Glutamatergic neuron (in vitro differentiated cells): ENCODE data around the gene CCM2. TPM values are rescaled to one million over a fixed set of nuclear protein-coding genes. Genes with fewer than 3 reads are reported as not detected.

ENCODE experiments used
- DNase-seq: peaks from one replicate; pipeline ENCODE4 v3.0.0; 2022
- H3K27ac Mint-ChIP-seq: one replicate; pipeline ENCODE4 v1.8.0; 2020; ENCODE audit warnings: mild to moderate bottlenecking, mixed read lengths, inconsistent platforms; ENCODE audit not compliant: unreplicated experiment
- H3K27me3 Mint-ChIP-seq: one replicate; pipeline ENCODE4 v1.8.0; 2020; ENCODE audit warnings: mild to moderate bottlenecking, moderate library complexity, mixed read lengths, inconsistent platforms; ENCODE audit not compliant: unreplicated experiment
- H3K36me3 Mint-ChIP-seq: one replicate; pipeline ENCODE4 v1.8.0; 2020; ENCODE audit warnings: mild to moderate bottlenecking, mixed read lengths, inconsistent platforms; ENCODE audit not compliant: unreplicated experiment
- H3K4me1 Mint-ChIP-seq: one replicate; pipeline ENCODE4 v1.8.0; 2020; ENCODE audit warnings: mild to moderate bottlenecking, low read depth, mixed read lengths, inconsistent platforms; ENCODE audit not compliant: unreplicated experiment
- H3K4me3 Mint-ChIP-seq: one replicate; pipeline ENCODE4 v1.8.0; 2020; ENCODE audit warnings: mild to moderate bottlenecking, mixed read lengths, inconsistent platforms; ENCODE audit not compliant: unreplicated experiment
- H3K9me3 Mint-ChIP-seq: one replicate; pipeline ENCODE4 v1.8.0; 2020; ENCODE audit warnings: mild to moderate bottlenecking, moderate library complexity, mixed read lengths, inconsistent platforms; ENCODE audit not compliant: unreplicated experiment
- long read RNA-seq: library from polyadenylated mRNA; unstranded; transcript quantifications from one replicate; pipeline ENCODE4 v2.0.0, GENCODE V29; 2020; ENCODE audit not compliant: unreplicated experiment
- total RNA-seq: library from RNA; stranded (reverse); fragmentation: NEBNext Ultra II Directional; extraction: Animal tissue kit (Norgen Biotek cat#: 25700); gene quantifications from one replicate; pipeline ENCODE4 v1.2.1, GENCODE V29; 2021; ENCODE audit not compliant: unreplicated experiment
- TF ChIP-seq, protein P1 (sequence below): fragments of 200-600 bp; sonication (generic); IDR thresholded peaks from one replicate; pipeline ENCODE4 v1.5.0; 2021; ENCODE audit not compliant: partially characterized antibody, unreplicated experiment

Gene CCM2
- 92.6 TPM for total RNA-seq
- long read RNA-seq, transcript CCM2-218 (9 exons, 1,719 nt), result minor isoform, 8 of 64 reads
- long read RNA-seq, transcript CCM2-201 (10 exons, 1,894 nt), result major isoform, 22 of 64 reads
- long read RNA-seq, partial matches to known transcripts, result 6 of 64 reads
- long read RNA-seq, other reads (novel, unspliced or antisense), result 21 of 64 reads

DNA sequence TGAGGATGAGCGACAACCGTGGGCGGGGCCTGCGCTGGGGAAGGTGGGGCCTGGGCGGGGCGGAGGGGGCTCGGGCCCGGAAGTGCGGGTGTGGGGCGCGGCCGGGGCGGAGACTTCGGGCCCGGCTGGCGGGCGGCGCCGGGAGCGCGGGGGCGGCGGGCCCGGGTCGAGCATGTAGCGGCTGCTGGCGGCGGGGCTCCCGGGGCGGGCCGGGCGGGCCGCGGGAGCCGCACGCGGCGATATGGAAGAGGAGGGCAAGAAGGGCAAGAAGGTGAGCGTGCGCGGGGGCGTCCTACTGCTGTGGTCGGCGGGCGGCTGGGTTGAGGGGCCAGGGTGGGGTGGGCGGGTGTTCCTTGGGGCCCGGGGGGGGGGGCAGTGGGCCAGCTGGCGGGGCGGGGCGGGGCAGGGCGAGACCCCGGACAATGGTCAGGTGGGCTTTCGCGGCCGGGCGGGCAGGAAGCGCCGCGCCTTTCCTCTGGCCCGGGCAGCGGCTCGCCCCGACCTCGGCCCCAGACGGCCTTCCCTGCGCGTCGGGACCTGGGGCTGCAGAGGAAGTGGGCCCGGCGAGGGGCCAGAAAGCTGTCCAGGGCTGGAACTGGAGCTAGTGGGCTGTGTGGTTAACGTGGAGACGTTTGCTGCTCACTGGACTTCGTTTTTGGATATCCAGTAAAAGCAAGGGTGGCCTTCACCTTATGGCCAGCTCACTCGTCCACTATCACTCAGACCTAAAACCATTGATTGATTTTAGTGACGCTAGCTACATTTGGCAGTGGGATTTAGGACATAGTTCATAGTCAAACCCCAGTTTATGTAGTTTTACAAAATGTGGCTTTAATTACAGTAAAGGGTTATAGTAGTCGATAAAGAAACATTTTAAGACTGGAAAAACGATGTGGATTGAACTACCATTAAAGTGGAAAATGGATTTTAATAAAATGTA, at the start of gene CCM2:
Gene CCM2 (plus strand): TSS at position 109 of the 940 bp plus-strand sequence. CDS start 133 bp downstream, at position 242.
- H3K4me3 Mint-ChIP-seq, result peak within 1 kb of the TSS; percentile 92
- DNase-seq, result peak; percentile 82
- H3K27ac Mint-ChIP-seq, result peak within 1 kb of the TSS; percentile 94
- H3K9me3 Mint-ChIP-seq, result peaks cover 9% of the 10 kb centered on the region
- TF ChIP-seq, protein P1, sequence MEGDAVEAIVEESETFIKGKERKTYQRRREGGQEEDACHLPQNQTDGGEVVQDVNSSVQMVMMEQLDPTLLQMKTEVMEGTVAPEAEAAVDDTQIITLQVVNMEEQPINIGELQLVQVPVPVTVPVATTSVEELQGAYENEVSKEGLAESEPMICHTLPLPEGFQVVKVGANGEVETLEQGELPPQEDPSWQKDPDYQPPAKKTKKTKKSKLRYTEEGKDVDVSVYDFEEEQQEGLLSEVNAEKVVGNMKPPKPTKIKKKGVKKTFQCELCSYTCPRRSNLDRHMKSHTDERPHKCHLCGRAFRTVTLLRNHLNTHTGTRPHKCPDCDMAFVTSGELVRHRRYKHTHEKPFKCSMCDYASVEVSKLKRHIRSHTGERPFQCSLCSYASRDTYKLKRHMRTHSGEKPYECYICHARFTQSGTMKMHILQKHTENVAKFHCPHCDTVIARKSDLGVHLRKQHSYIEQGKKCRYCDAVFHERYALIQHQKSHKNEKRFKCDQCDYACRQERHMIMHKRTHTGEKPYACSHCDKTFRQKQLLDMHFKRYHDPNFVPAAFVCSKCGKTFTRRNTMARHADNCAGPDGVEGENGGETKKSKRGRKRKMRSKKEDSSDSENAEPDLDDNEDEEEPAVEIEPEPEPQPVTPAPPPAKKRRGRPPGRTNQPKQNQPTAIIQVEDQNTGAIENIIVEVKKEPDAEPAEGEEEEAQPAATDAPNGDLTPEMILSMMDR, result no peak
- no peaks in the 10 kb centered on the region for H3K36me3 Mint-ChIP-seq
- H3K4me1 Mint-ChIP-seq, result peaks cover 14% of the 10 kb centered on the region
- peaks cover 12% of the 10 kb centered on the region for H3K27me3 Mint-ChIP-seq

DNA sequence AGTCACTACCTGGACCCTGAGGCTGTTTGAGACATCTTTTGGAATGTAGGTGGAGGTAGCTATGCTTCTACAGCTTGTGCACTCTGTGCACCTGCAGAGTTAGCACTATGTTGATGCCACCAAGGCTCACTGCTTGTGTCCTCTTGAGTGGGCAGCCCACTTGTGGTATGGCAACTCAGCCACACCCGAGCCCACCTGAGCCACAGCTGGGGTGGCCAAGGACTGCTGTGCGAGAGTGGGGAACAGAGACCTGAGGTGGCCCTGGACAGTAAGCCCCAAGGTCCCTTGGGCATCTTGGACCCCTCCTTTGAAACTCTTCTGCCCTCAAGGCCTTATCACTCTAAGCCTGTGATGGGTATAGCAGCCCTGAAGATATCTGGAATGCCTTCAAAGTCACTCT, 46.8 kb upstream of the CCM2 start:
- TF ChIP-seq, protein P1, result no peak
- no peak overlapping the region for H3K4me3 Mint-ChIP-seq
- no peaks in the 10 kb centered on the region for H3K36me3 Mint-ChIP-seq
- H3K27me3 Mint-ChIP-seq, result peaks cover 1% of the 10 kb centered on the region
- peaks cover 6% of the 10 kb centered on the region for H3K9me3 Mint-ChIP-seq
- no peak for DNase-seq
- H3K4me1 Mint-ChIP-seq, result peaks cover 15% of the 10 kb centered on the region
- no peak overlapping the region for H3K27ac Mint-ChIP-seq

DNA sequence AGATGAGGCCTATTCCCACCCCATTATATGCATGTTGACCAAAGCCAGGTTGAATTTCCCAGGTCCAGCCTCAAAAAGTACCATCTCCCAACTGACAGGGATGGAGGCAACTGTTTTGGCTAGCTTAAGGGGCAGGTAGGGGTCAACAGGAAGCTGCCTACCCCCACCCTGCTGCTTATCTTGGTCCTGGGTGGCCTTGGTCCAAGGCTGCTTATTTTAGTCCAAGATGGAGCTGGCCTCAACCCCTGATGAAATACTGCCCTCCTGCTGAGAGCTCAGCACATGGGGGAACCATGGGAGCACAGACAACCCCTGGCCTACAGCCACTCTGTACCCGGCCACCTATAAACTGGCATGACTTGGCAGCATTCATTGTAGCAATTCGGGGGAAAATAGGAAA, 44.3 kb upstream of the CCM2 start:
- no peak for DNase-seq
- Mint-ChIP-seq H3K27ac (no peak overlapping the region), H3K27me3 (no peaks in the 10 kb centered on the region)

DNA sequence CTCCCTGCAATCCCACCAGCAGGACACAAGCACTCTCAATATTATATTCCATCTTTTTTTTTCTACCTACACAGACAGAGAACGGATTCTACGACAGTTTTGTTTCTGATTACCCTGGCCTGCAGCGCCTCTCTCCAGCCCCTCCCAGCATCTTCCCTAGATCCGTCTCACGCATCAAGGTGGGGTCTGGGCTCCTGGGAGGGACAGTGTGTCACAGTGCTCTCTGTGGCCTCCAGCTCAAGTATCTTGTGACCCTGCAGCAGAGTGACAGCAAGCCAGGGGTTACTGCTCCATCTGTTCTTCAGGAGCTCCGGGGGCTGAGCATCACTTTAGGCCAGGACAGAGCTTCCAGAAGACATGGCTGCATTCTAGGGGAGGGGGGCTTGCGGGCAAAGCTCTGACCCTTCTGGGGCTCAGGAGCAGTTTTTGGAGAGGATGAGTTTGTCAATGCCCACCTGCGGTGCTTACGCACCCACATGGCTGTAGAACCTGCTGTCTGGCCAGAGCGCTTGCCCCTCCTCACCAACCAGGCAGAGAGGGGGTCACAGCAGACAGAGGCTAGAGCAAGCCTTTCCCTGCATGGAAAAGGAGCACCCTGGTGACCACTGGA, 43.7 kb upstream of the CCM2 start:
- H3K27ac Mint-ChIP-seq, result no peak overlapping the region
- peak overlapping the region; percentile 52 for H3K4me3 Mint-ChIP-seq
- H3K9me3 Mint-ChIP-seq, result peaks cover 6% of the 10 kb centered on the region
- peaks cover 15% of the 10 kb centered on the region for H3K4me1 Mint-ChIP-seq
- TF ChIP-seq, protein P1, result no peak
- DNase-seq, result no peak
- H3K36me3 Mint-ChIP-seq, result no peaks in the 10 kb centered on the region
- no peaks in the 10 kb centered on the region for H3K27me3 Mint-ChIP-seq

More for the DNA sequence above, 44.3 kb upstream of the CCM2 start:
- peak overlapping the region; percentile 52 for H3K4me3 Mint-ChIP-seq
- H3K9me3 Mint-ChIP-seq, result peaks cover 6% of the 10 kb centered on the region
- H3K36me3 Mint-ChIP-seq, result no peaks in the 10 kb centered on the region
- TF ChIP-seq, protein P1, result no peak
- peaks cover 15% of the 10 kb centered on the region for H3K4me1 Mint-ChIP-seq
